Thoracic aorta (tissue), 2 donors: Measurements from ENCODE around the gene SHISA5. TPM values are rescaled to one million over a fixed set of nuclear protein-coding genes. Genes with fewer than 3 reads are reported as not detected.
"Not testable (repeated sequence)": the region's sequence is repeated elsewhere in the genome, so short reads cannot be mapped to it uniquely, and the experiment has no call there.

Source experiments
- ATAC-seq: fragments of 150-250 bp; one replicate; pipeline ENCODE4 v1.8.0; 2017; ENCODE audit warnings: low read depth; ENCODE audit not compliant: insufficient number of reproducible peaks, low FRiP score
- DNase-seq: peaks from one replicate; pipeline ENCODE4 v3.0.0-alpha.2; 2020; ENCODE audit warnings: low spot score
- H3K27ac ChIP-seq, 2 donors: fragments of 200-600 bp; sonication (generic); 1 replicate in 1 of 2; 2 replicates in 1 of 2; pipeline ENCODE4 v1.5.1; 2016; ENCODE audit warnings: mild to moderate bottlenecking in 2 of 2, moderate library complexity in 2 of 2
- H3K27me3 ChIP-seq: fragments of 200-600 bp; sonication (generic); replicated peaks from 2 replicates; pipeline ENCODE4 v1.6.0; 2016; ENCODE audit warnings: mild to moderate bottlenecking; ENCODE audit not compliant: insufficient read depth
- H3K36me3 ChIP-seq: fragments of 200-600 bp; sonication (generic); one replicate; pipeline ENCODE4 v1.5.1; 2016
- H3K4me1 ChIP-seq, 2 donors: fragments of 200-600 bp; sonication (generic); 1 replicate in 1 of 2; 2 replicates in 1 of 2; pipeline versions ENCODE4 v1.5.1 to v1.6.0; 2016; ENCODE audit warnings: low read depth in 2 of 2, mild to moderate bottlenecking in 1 of 2; ENCODE audit not compliant: control insufficient read depth in 1 of 2
- H3K4me3 ChIP-seq: fragments of 200-600 bp; sonication (generic); 2 replicates; pipeline ENCODE4 v1.5.1; 2016; ENCODE audit warnings: mild to moderate bottlenecking
- H3K9me3 ChIP-seq: fragments of 200-600 bp; sonication (generic); 2 replicates; pipeline ENCODE4 v1.5.1; 2016
- total RNA-seq, 2 donors: library from RNA; depleted of rRNA; stranded (reverse); fragments of >200 nt; gene quantifications; one replicate each; pipeline versions ENCODE4 v1.1.0 to v1.2.3, GENCODE V29; 2016
- TF ChIP-seq, protein P1 (sequence below): fragments of 200-600 bp; sonication (generic); IDR thresholded peaks from one replicate; pipeline ENCODE4 v1.5.1; 2019; ENCODE audit warnings: antibody characterized with exemption

Gene SHISA5
- total RNA-seq, 2 donors from 2014 or later, result 151 to 159 TPM

DNA sequence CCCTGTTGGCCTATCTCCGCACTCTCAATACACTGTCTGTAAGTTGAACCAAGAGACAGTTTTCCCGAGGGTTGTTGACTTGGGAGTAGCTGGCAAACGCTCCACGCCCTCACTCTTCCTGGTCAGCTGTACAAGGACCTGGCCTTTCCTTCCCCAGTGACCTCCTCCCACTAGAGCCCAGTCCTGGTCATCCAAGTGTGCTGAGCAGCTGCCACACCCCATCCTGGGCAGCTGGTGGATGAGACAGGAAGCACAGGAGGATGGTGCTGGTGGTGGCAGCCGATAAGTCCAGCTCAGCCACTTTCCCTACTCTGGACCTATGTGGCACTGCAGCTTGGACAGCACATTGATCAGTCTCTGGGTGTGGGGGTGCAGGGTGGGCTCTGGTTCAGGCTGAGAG lies 32.8 kb upstream of the SHISA5 start:
- Histone ChIP-seq H3K4me3 (no peak overlapping the region), H3K27ac (no peak overlapping the region), H3K27me3 (no peaks in the 10 kb centered on the region), H3K4me1 (no peaks in the 10 kb centered on the region), H3K9me3 (no peaks in the 10 kb centered on the region), H3K36me3 (peaks cover 27% of the 10 kb centered on the region)
- TF ChIP-seq, protein P1, sequence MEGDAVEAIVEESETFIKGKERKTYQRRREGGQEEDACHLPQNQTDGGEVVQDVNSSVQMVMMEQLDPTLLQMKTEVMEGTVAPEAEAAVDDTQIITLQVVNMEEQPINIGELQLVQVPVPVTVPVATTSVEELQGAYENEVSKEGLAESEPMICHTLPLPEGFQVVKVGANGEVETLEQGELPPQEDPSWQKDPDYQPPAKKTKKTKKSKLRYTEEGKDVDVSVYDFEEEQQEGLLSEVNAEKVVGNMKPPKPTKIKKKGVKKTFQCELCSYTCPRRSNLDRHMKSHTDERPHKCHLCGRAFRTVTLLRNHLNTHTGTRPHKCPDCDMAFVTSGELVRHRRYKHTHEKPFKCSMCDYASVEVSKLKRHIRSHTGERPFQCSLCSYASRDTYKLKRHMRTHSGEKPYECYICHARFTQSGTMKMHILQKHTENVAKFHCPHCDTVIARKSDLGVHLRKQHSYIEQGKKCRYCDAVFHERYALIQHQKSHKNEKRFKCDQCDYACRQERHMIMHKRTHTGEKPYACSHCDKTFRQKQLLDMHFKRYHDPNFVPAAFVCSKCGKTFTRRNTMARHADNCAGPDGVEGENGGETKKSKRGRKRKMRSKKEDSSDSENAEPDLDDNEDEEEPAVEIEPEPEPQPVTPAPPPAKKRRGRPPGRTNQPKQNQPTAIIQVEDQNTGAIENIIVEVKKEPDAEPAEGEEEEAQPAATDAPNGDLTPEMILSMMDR, result no peak
- DNase-seq (no peak), ATAC-seq (no peak)

DNA sequence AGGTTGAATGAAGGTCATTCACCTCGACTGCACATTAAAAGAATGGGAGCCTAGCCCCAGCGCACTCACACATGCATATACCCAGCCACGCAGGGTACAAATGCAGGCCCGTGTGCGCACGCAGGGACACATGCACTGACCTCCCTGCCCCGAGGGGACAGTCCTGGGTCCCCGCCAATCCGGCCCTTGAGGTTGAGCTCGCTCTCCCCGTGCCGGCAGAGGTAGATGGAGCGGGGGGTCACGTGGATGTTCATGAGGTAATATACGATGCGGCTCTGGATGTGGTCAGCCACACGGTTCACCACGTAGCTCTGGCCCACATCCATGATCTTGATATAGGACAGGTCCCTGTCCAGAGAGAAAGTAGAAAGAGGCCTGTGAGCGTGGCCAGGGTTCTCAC lies 32.1 kb upstream of the SHISA5 start:
- Histone ChIP-seq H3K9me3 (no peaks in the 10 kb centered on the region), H3K36me3 (peaks cover 27% of the 10 kb centered on the region), H3K27ac (no peak overlapping the region), H3K4me3 (no peak overlapping the region), H3K4me1 (no peaks in the 10 kb centered on the region), H3K27me3 (no peaks in the 10 kb centered on the region)
- ATAC-seq, result no peak
- no peak for DNase-seq
- TF ChIP-seq, protein P1, result no peak

DNA sequence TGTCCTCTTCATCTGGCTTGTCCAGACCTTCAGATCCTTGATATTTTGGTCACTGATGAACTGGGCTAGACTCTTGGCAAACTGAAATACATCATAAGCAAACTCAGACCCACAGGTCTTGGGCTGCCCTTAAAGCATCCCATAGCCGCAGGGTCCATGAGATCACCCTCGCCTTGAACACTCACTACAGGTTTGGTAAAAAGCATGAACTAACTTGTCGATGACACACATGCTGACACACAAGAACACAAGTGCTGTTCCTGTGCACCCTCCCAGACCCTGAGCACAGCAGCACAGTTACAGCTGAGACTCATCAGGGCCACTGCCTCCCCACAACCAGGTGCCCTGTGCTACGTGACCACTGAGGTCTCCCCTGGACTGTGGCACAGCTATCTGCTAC lies 31.6 kb upstream of the SHISA5 start:
- Histone ChIP-seq H3K4me3 (no peak overlapping the region), H3K27ac (no peak overlapping the region), H3K9me3 (no peaks in the 10 kb centered on the region), H3K27me3 (no peaks in the 10 kb centered on the region), H3K36me3 (peaks cover 27% of the 10 kb centered on the region), H3K4me1 (no peaks in the 10 kb centered on the region)
- DNase-seq (no peak), ATAC-seq (no peak)
- TF ChIP-seq, protein P1, result no peak

DNA sequence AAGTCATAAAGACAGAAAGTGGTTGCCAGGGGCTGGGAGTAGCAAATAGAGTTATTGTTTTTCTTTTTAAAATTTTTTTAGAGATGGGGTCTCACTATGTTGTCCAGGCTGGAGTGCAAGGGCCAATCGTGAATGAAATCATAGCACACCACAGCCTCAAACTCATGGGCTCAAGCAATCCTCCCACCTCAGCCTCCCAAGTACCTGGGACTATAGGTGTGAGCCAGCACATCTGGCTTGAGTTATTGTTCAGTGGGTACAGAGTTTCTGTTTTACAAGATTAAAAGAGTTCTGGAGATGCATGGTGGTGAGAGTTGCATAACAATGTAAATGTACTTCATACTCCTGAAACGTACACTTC lies 29.0 kb upstream of the SHISA5 start:
- no peak for ATAC-seq
- H3K27me3 ChIP-seq, result no peaks in the 10 kb centered on the region
- H3K27ac ChIP-seq, result no peak overlapping the region
- TF ChIP-seq, protein P1, result no peak
- no peak for DNase-seq
- H3K9me3 ChIP-seq, result no peaks in the 10 kb centered on the region
- H3K4me3 ChIP-seq, result no peak overlapping the region
- H3K36me3 ChIP-seq, result peaks cover 25% of the 10 kb centered on the region
- H3K4me1 ChIP-seq, result no peaks in the 10 kb centered on the region

DNA sequence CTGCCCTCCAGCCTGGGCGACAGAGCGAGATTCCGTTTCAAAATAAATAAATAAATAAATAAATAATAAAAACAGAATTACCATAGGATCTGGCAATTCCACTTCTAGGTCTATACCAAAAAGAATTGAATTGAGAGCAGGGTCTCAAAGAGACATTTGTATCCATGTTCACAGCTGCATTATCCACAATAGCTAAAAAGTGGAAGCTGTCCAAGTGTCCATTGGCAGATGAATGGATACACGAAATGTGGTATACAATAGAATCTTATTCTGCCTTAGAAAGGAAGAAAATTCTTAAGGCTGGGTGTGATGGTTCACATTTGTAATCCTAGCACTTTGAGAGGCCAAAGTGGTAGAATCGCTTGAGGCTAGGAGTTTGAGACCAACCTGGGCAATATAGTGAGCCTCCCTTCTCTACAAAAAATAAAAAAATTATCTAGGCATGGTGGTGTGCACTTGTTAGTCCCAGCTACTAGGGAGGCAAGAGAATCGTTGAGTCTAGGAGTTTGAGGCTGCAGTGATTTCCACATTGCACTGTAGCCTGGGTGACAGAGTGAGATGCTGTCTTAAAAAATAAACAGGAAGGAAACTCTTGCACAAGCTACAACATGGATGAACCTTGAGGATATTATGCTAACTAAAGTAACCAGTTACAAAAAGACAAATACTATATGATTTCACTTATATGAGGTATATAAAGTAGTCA lies 28.4 kb upstream of the SHISA5 start:
- Histone ChIP-seq H3K4me1 (no peaks in the 10 kb centered on the region), H3K4me3 (no peak overlapping the region), H3K36me3 (peaks cover 20% of the 10 kb centered on the region), H3K27ac (no peak overlapping the region), H3K9me3 (no peaks in the 10 kb centered on the region), H3K27me3 (no peaks in the 10 kb centered on the region)
- ATAC-seq (no peak), DNase-seq (no peak)
- TF ChIP-seq, protein P1, result no peak

DNA sequence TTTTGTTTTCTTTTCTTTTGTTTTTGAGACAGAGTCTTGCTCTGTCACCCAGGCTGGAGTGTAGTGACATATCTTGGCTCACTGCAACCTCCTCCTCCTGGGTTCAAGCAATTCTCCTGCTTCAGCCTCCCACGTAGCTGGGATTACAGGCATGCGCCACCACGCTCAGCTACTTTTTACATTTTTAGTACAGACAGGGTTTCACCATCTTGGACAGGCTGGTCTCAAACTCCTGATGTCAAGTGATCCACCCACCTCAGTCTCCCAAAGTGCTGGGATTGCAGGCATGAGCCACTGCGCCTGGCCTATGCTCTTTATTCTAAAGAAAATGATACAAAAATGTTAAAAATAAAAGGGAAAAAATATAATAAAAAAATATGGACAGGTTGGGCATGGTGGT lies 26.7 kb upstream of the SHISA5 start:
- peaks cover 12% of the 10 kb centered on the region for H3K36me3 ChIP-seq
- DNase-seq, H3K4me3 ChIP-seq: not testable (repeated sequence)

More for the DNA sequence above, 26.7 kb upstream of the SHISA5 start:
- H3K27me3 ChIP-seq, ATAC-seq, H3K27ac ChIP-seq, H3K4me1 ChIP-seq, H3K9me3 ChIP-seq: not testable (repeated sequence)
